Ishikawa (cell line): Measurements from ENCODE around the gene CCDC188.

Experiments used
- CEBPB ChIP-seq: IDR thresholded peaks from 2 replicates; pipeline ENCODE4 v1.6.1; 2012
- CREB1 ChIP-seq: IDR thresholded peaks from 2 replicates; pipeline ENCODE4 v1.6.1; 2012; ENCODE audit warnings: low read depth
- EGR1 ChIP-seq: IDR thresholded peaks from 2 replicates; pipeline ENCODE4 v1.6.1; 2012
- EP300 ChIP-seq: IDR thresholded peaks from 2 replicates; pipeline ENCODE4 v1.6.1; 2012; ENCODE audit warnings: borderline replicate concordance
- FOXM1 ChIP-seq: IDR thresholded peaks from 2 replicates; pipeline ENCODE4 v1.6.1; 2012; ENCODE audit warnings: low read depth, borderline replicate concordance
- MAX ChIP-seq: IDR thresholded peaks from 2 replicates; pipeline ENCODE4 v1.6.1; 2012
- NFIC ChIP-seq: IDR thresholded peaks from 2 replicates; pipeline ENCODE4 v1.6.1; 2012
- RAD21 ChIP-seq: IDR thresholded peaks from 2 replicates; pipeline ENCODE4 v1.6.1; 2012; ENCODE audit warnings: low read depth
- TAF1 ChIP-seq: IDR thresholded peaks from 2 replicates; pipeline ENCODE4 v1.6.1; 2012; ENCODE audit warnings: low read depth, mild to moderate bottlenecking
- TCF12 ChIP-seq: IDR thresholded peaks from 2 replicates; pipeline ENCODE4 v1.6.1; 2012; ENCODE audit warnings: low read depth
- TEAD4 ChIP-seq: IDR thresholded peaks from 2 replicates; pipeline ENCODE4 v1.6.1; 2012
- YY1 ChIP-seq: IDR thresholded peaks from 2 replicates; pipeline ENCODE4 v1.6.1; 2012; ENCODE audit warnings: low read depth
- ZBTB7A ChIP-seq: IDR thresholded peaks from 2 replicates; pipeline ENCODE4 v1.6.1; 2012; ENCODE audit warnings: low read depth
- TF ChIP-seq, protein P1 (sequence below): IDR thresholded peaks from 2 replicates; pipeline ENCODE4 v1.6.1; 2012; ENCODE audit warnings: low read depth, mild to moderate bottlenecking
- TF ChIP-seq, protein P2 (sequence below): IDR thresholded peaks from 2 replicates; pipeline ENCODE4 v1.6.1; 2012

Gene CCDC188

DNA sequence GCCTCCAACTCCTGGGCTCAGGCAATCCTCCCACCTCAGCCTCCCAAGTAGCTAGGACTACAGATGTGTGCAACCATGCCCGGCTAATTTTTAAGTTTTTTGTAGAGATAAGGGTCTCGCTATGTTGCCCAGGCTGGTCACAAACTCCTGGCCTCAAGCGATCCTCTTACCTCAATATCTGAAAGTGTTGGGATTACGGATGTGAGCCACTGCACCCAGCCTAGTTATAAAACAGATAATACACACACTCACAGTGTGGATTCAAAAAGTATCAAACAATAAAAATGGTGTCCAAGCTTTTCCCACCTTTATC lies 377 bp upstream of the CCDC188 start:
- TF ChIP-seq TCF12 (no peak), YY1 (no peak), ZBTB7A (no peak), EGR1 (no peak), CEBPB (no peak), EP300 (no peak), FOXM1 (no peak), TAF1 (no peak), MAX (no peak), RAD21 (no peak), TEAD4 (no peak), NFIC (no peak), CREB1 (no peak)
- TF ChIP-seq, protein P1, sequence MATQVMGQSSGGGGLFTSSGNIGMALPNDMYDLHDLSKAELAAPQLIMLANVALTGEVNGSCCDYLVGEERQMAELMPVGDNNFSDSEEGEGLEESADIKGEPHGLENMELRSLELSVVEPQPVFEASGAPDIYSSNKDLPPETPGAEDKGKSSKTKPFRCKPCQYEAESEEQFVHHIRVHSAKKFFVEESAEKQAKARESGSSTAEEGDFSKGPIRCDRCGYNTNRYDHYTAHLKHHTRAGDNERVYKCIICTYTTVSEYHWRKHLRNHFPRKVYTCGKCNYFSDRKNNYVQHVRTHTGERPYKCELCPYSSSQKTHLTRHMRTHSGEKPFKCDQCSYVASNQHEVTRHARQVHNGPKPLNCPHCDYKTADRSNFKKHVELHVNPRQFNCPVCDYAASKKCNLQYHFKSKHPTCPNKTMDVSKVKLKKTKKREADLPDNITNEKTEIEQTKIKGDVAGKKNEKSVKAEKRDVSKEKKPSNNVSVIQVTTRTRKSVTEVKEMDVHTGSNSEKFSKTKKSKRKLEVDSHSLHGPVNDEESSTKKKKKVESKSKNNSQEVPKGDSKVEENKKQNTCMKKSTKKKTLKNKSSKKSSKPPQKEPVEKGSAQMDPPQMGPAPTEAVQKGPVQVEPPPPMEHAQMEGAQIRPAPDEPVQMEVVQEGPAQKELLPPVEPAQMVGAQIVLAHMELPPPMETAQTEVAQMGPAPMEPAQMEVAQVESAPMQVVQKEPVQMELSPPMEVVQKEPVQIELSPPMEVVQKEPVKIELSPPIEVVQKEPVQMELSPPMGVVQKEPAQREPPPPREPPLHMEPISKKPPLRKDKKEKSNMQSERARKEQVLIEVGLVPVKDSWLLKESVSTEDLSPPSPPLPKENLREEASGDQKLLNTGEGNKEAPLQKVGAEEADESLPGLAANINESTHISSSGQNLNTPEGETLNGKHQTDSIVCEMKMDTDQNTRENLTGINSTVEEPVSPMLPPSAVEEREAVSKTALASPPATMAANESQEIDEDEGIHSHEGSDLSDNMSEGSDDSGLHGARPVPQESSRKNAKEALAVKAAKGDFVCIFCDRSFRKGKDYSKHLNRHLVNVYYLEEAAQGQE, result no peak
- TF ChIP-seq, protein P2, sequence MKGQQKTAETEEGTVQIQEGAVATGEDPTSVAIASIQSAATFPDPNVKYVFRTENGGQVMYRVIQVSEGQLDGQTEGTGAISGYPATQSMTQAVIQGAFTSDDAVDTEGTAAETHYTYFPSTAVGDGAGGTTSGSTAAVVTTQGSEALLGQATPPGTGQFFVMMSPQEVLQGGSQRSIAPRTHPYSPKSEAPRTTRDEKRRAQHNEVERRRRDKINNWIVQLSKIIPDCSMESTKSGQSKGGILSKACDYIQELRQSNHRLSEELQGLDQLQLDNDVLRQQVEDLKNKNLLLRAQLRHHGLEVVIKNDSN, result no peak

DNA sequence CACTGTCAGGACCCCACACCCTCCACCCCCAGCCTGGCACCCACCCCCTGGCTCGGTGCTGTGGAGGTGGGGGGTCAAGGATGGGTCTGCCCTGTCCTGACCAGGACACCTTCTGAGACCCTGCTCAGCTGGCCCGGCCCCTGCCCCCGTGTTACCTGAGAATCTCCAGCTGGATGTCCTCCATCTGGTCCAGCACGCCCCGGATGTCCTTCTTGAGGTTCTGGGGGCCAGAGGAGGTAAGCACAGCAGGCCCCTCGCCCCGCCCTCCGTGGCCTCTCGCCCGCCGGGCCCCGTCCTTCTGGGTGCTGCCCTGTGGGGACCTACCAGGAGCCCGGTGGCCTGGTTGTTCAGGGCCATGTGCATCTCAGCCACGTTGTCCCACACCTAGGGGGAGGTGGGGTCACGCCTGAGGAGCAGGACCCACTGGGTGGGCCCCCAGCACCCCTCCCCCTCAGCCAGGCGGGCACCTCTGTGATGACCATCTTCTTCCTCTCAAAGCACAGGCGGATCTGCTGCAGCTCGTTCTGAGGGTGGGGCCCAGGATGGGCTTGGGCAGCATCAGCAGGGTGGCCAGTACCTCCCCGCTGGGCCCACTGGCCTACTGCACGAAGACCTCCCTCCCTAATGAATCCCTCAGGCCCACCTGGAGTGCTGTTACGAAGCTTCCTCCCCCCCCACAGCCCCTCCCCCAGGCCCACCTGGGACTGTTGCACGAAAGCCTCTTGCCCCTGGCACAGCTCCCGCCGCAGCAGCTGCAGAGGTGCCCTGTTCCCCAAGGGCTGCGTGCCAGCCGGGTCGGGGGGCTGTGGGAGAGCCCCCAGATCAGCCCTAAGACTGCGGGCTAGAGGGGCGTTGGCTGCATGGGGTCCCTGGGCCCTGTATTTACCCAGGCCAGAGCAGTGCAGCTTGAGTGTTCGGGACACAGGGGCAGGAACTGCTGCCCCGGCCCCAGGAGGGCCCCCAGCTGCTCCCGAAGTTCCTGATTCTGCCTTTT lies 1.3 kb downstream of the CCDC188 start:
- TF ChIP-seq, protein P2, result no peak

GRCh38 chr22:20148414-20148813 lies 2.4 kb downstream of the CCDC188 start:
- TF ChIP-seq NFIC (no peak), TCF12 (no peak), TAF1 (no peak), ZBTB7A (no peak), YY1 (no peak), MAX (no peak), RAD21 (no peak), FOXM1 (no peak), EP300 (no peak), CEBPB (no peak), EGR1 (no peak), TEAD4 (no peak)
- TF ChIP-seq, protein P2, result no peak

- no peak for TF ChIP-seq NFIC
- TF ChIP-seq, protein P2, result no peak
- no peak for TF ChIP-seq ZBTB7A
- TF ChIP-seq RAD21, result no peak
Observed at GRCh38 chr22:20147237-20147988, 3.4 kb downstream of the CCDC188 start.

- TF ChIP-seq NFIC (no peak), CREB1 (no peak), ZBTB7A (no peak), YY1 (no peak), TEAD4 (no peak), TCF12 (no peak), EGR1 (no peak), MAX (no peak), EP300 (no peak), FOXM1 (no peak), TAF1 (no peak), RAD21 (no peak), CEBPB (no peak)
- TF ChIP-seq, protein P2, result no peak
- TF ChIP-seq, protein P1, result no peak
Observed at GRCh38 chr22:20146777-20147176, 4.1 kb downstream of the CCDC188 start.
